DMS 273 (cell line): Measurements from ENCODE around the gene STXBP1.

Source experiments
- DNase-seq: peaks from one replicate; lab custom pipeline; 2025; ENCODE audit not compliant: unreplicated experiment; lab: John Stamatoyannopoulos, UW

The STXBP1 gene

DNA sequence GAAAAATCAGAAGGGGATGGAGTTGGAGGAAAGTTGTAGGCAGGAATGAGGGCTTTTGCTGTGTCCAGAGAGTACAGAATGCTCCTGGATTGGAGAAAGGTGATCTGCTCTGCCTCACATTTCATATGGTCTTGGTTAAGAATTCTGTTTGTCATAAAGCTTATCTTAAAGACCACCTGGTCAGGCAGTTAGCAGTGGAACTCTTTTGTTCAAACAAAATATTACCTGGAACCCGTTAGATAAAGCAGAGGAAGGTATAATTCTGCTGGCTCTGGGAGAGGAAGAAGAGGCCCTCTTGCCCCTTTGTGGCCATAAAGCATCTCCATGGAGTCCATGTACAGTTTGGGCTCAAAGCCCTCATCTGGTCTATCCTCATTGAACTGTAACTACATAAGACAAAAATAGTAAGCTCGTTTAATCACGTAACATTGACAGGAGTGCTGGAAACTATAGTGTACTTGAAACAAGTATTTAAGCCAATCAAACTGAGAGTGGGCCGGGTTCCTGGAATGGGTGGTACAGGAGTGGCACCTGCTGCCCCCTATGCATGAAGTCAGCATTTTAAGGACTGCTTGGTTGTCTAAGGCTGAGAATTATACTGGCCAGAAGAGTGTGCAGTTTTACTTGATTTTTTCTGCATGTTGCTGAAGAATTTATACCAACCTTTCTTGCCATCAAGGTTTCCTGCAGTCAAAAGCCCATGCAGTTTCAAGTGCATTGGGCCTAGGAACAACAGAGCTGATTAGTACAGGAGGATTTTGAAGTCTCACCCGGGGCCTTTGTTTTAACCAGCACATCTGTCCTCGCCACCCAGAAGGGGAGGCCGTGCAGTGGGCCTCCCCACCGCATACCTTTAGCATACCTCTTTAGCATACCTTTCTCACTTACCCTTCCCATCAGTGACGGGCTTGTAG is 39.9 kb downstream of the STXBP1 start:
- peak; percentile 31 for DNase-seq

DNA sequence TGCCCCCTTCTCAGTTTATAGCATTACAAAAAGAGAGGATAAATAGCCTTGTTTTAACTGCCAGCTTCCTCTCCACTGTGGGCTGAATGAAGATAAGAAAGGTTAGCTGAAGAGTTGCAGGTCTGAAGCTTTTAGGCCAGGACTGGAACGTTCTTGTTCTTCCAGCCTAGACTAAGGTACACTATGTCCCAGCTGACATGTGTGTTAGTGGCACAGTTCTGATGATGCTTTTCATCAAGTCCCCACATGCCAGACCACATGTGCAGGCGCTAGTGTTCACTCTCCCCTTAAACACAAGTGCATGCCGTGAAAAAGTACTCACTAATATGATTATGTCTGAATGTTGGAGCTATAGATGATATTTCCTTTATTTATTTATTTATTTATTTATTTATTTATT is 40.7 kb downstream of the STXBP1 start:
- no peak for DNase-seq

DNA sequence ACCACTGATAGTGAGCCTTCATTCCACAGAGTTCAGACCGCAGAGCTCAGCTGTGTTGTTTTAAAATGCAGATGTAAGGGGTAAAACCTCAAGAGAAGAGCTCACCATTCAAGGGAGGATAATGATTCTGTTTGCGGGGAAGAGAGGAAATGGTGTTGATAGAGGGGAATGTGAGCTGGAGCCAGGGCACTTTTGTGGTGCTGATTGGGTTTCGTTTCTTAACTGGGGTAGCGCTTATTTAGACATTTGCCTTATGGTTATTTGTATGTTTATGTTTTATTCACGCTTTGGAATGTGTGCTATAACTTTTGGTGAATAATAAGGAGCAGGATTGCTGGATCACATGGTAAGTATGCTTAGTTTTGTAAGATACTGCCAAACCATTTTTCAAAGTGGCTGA is 42.5 kb downstream of the STXBP1 start:
- no peak for DNase-seq

DNA sequence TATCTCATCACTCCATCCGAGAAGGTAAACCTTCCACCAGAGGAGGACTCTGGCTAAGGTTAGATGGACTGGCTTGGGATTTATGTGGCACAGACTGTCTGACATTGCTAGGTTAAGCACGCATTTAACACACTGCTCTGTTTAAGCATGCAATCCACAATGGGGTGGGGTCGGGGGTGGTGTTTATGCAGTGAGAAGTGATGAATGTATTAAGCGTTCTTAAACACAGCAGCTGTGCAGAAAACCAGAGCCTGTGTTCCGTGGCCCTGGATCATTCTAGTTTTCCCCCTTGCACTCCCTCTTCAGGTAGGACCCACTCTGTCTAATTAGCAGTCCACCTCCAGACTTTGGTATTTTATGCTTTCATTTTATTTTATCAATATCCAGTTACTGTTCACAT is 46.4 kb downstream of the STXBP1 start:
- peak; percentile 51 for DNase-seq

DNA sequence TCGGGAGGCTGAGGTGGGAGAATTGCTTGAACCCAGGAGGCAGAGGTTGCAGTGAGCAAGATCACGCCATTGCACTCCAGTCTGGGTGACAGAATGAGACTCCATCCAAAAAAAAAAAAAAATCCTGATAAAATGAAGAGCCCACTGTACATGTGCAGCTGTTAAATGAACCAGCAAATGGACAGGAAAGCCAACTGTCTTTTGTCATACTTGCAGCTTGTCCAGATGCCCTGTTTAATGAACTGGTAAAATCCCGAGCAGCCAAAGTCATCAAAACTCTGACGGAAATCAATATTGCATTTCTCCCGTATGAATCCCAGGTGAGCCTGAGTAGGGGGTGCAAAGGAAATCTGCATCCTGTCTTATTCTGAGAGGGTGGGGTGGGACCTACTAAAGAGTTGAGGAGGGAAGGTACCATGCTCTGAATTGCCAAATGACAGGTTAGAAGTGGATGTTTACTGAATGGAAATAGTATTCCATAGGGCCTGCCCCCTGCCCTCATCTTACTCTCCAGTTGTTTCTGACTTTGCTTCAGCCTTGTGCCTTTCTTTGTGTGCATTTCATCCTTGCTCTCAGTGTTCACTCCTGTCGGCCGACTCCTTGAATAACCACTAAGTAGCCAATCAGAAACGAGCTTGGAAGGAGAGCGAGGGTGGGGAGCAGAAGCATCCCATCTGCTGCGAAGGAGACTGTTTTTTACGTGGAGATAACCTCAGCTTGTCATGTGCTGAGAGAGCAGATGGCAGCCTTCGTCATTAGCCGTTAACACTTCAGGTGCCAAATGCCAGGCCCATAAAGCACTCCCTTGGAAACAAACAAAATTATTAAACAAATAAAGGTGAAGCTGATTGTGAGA is 49.0 kb downstream of the STXBP1 start:
- peak; percentile 99 for DNase-seq

DNA sequence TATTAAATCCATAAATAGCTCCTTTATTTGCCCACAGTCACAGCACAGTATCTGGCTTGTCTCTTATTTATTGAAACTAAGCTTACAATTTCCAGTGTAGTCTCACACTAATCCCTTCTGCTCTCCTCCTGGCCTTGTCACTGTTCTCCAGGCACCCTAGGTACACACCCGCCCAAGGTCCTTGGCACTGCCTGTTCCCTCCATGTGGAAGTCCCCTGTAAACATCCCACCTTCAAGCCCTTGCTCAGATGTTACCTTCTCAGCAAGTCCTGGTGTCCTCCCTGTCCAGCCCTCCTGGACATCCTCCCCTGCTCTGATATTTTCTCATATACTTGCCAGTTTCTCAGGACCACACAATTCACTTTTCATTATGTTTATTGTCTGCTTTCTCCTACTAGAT is 50.5 kb downstream of the STXBP1 start:
- DNase-seq, result no peak

DNA sequence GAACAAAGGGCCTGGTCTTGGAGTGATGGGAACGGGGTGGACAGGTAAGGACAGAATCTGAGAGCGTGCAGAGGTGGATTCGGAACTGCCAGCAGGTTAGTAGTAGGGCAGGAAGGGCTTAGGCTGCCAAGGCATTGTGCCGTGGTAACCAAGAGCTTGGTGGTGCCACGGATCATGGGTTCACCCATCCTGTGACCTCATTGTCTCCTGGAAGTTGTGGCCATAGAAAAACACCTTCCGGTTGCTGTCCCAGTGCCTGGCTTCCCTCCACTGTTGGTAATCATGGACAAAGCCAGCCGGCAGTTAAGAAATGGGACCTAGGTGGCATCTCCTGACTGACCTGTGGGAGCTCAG is 52.2 kb downstream of the STXBP1 start:
- no peak for DNase-seq

DNA sequence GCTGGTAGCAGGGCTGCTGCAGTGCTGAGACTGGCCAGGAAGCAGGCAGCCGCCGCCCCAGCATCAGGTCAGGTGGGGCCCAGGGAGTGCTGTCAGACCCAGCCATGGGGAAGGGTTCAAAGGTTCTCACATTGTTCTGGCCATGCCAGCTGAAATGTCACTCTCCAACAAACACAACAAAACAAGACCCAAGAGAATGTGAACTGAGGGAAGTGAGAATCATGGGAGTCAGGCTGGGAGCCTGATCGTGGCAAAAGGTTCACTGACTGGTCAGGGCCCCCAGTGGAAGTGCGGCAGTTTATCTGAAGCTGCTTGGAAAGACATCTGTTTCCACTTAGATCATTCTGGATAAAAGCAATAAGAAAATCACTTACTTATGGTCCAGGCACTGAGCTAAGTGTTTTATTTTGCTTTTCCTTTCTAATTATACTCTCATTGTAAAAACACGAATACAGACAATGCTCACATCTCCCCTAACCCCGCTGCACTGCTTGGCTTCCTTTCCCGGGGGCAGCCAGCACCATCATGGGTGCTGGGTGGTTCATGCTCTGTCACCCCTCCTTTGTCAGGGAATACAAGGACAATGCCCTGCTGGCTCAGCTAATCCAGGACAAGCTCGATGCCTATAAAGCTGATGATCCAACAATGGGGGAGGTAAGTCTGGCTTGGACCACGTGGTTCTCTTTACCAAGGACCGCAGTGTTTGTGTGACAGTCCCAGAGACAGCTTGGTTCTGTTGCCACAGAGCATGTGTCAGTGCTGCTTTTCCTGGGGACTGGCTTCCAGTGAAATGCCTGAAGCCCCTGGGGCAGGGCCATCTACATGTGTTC is 52.8 kb downstream of the STXBP1 start:
- DNase-seq, result no peak

DNA sequence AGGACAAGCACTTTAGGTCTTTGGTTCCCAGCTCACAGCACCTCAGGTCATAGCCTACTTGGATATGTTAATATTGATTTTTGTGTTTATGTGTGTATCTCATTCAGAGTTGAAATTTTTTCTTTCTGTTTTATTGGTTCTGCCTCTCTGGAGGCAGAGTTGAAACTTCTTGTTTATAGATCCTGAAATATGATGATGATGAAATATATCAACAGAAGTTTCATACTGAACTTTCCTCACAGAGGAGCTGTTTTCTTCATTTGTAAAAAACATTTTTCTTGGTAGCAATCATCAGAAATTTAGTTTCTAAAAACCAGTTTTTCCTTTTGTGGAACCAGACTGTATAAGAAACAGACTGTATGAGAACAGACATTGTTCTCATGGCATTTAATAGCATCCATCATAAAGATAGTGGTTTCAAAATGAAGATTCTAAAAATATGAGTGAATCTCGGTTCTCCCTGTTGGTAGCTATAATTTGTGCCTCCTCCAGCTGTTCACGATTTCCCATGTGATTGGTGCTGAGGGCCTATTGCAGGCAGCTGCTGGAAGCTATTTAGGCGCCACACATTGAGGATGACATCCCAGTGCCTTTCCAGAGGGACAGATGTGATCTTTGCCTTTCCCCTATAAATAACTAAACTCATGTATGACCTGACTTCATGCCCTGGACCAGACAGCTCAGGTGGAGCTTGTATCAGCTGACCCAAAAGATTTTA is 55.2 kb downstream of the STXBP1 start:
- DNase-seq, result no peak

DNA sequence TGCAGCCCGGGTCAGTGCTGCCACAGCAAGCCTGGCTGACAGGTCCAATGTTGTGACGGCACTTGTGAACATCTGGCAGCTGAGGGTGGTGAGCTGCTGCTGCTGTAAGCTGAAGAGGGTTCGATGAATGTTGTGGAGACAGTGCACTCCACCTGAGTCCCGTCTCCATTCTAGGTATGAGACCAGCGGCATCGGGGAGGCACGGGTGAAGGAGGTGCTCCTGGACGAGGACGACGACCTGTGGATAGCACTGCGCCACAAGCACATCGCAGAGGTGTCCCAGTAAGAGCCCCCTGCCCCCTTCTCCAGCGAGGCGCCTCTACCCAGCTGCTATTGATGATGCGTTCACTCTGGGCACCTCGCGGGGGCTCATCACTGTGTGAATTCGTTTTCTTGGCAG is 55.8 kb downstream of the STXBP1 start:
- DNase-seq, result no peak

DNA sequence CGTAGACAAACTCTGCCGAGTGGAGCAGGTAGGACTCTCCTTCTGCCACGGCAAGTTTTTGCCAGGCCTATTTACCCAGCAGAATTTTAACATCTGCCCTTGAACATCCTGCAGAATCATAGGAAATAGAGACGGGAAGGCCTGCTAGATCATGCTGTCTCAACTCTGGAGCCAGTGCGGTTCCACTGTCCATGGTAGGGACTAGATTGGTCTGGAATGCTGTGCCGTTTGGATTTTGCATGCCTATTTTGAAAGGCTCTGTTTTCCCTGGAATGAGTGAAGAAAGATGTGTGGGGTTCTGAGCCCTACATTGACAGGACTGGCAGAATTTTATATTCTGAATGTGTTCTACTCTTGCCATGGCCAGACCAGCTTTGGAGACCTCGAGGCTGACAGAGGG is 61.2 kb downstream of the STXBP1 start:
- DNase-seq, result no peak

DNA sequence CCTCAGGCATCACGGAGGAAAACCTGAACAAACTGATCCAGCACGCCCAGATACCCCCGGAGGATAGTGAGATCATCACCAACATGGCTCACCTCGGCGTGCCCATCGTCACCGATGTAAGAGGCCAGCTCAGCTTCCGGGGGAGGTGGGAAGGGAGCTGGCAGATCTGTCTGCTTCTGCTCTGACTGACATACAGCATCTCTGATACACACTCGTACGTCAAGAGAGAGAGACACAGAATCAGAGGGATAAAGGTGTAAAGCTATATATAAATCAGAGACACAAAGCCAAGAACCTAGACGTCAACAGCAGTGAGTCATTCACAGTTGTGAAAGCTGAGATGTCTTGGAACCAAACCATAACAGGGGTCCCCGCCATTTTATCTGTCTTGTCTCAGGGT is 64.6 kb downstream of the STXBP1 start:
- no peak for DNase-seq

DNA sequence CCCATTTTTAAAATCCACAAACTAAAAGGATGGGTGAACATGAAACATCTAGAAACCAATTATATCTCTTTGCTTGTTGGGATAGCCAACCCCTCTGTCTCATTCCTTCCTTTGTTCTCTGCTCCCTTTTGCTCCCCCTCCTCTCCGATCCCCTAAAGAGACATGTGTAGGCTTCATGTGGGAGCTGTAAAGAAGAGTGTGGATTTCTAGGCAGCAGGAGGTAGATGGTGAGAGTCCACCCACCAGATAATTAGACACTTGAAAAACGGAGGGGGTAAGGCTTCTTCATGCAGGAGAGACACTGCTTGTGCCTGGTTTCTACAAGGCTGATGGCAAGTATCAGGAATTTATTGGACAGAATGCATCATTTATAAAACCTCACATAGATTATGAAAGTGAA is 67.4 kb downstream of the STXBP1 start:
- DNase-seq, result no peak

DNA sequence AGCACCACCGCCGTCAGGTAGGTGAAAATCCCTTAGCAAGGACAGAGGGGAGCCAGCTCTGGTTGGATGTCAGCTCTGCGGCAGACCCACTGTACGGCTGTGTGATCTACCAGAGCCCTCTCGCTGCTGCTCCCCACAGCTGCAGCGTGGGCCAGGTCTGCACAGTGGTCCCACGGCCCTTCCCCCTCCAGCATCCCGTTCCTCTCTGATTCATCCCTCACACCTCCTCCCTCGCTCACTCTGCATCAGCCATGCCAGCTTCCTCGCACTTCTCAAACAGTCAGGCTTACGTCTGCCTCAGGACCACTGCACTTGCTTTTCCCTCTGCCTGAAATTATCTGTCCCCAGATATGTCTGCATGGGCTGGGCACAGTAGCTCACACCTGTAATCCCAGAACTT is 68.1 kb downstream of the STXBP1 start:
- DNase-seq, result no peak

DNA sequence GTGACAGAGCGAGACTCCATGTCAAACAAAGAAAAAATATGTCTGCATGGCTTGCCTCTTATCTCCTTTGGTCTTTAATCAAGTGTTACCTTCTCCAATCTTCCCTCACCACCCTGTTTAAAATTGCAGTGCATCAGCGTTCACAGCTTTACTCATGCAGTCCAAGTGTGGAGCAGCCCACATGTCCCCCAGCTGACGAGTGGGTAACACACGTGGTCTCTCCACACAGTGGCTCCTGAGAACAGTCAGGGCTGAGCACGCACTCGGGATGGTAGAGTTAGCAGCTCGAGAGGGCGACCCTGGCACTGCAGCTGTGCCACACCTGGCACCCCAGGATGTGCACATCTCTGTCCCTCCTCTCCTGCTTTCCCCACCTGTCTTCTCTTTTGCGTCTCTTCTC is 68.8 kb downstream of the STXBP1 start:
- DNase-seq, result no peak

DNA sequence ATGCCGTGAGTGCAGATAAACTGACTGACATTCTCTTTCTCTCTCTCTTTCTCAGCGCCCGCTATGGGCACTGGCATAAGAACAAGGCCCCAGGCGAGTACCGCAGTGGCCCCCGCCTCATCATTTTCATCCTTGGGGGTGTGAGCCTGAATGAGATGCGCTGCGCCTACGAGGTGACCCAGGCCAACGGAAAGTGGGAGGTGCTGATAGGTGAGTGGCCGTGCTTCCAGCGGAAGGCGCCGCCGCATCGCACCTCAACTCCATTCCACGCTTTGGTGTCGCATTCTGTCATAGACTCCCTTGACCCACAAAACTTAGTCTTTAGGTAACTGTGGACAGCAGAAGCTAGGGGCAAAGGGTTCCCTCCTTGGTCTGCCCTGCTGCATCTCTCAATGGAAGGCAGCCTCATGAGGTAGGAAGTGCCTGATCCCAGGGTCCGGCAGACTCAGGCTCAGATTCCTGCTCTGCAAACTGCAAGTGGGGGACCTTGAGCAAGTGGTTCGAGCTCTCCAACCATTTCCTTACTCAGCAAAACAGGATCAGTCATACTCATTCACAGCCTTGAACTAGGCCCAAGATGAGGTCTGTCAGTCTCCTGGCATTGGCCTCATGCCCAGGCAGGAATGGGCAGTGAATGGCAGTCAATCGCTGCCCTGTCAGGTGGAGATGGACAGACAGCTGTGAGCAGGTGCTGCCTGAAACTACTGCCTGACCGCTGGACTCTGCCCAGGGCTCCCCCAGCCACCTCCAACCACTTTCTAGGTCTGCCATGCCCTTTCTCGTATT is 70.5 kb downstream of the STXBP1 start:
- DNase-seq, result no peak

DNA sequence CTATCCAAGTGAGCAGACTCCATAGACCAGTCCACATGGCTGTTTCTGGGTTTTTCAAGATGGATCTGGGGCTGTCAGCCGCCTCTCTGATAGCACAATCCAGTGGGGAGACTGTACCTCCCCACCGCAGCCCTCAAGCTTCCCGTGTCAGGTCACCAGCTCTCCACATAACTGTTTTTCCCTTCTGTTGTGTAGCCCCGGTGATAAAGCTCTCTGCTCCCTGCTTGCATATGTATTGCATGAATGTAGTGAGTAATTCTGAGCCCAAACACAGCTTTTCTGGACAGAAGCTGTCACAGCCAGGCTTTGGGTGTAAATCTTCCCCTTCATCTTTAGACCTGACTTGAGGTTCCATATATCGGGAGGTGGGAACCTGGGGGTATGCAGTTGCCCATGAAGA is 71.6 kb downstream of the STXBP1 start:
- no peak for DNase-seq

DNA sequence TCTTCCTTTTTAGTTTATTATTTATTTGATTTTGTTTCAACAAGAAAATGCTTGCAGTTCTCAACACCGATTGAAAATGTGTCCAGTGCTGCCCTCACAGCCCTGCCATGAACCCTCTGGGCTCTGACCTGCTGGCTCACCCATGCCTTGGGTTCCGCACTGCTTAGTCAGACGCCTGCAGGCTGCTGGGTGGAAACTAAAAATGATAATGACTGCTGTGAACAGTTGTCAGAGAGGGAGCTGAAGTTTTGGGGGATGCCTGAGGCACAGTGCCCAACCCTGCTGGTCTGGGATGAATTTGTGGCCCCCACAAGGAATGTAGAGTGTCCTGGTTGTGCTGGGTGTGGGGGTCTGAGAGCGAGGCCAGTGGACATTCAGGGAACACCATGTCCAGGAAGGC is 72.5 kb downstream of the STXBP1 start:
- DNase-seq, result no peak

DNA sequence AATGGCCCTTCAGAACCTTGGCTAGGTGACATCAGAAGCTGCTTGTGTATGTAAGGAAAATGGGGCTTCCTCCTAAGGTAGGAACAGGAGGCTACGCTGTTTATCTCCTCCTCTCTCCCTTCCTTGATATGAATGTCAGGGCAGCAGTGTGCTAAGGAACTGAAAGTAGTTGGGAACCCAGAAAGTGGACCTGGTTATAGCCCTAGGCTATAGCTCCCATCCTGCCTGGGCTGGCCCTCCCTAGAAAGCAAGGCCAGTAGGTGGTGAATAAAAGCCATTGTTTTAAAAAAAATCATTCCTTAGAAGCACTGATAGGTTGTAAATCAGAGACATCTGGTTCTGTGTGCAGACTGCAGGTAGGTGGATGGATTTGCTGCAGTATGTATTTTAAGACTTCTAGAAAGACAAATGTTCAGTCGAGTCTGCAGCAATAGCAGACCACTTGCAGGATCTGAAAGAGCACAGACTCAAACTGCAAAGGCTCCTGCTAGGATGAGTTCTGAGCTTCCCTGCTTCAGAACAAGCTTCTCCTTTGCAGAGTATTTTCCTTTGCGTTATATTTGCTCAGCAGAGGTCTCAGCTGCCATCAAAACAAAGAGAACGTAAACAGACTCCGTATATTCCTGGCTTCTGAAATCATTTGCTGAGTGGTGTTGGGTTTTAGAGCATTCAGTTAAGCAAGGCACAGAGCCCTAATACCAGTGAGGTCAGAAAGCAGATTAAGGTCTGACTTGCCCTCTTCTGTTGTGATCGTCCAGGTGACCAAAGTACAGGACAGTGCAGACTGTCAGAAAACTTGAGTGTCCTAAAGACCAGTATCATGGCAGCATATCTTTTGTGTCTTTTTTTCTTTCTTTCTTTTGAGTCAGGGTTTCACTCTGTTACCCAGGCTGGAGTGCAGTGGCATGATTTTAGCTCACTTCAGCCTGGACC is 74.7 kb downstream of the STXBP1 start:
- no peak for DNase-seq
